ENCODE data around the gene OVOL2.

DNA sequence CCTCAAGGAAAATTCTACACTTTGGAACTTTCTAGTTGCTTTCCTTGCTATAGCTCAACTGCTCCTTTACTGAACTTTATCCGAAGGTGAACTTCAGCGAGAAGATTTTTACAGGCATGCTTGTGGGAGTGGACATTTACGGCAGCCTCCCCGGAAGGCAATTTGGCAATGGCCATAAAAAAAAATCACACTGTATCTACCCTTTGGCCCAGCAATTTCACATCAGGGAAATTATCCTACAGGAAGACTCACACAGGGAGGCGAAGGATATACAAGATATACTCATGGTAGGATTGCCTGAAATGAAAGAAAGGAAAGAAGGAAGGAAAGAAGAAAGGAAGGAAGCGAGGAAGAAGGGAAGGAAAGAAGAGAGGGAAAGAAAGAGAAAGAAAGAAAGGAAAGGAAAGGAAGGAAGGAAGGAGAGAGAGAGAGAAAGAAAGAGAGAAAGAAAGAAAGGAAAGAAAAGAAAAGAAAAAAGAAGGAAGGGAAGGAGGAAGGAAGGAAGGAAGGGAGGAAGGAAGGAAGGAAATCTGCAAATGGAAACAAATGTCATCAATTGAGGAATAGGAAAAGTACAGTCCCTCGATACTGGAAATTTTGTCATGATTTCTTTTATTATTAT lies 25.7 kb downstream of the OVOL2 start:
- TF ChIP-seq, protein P1, sequence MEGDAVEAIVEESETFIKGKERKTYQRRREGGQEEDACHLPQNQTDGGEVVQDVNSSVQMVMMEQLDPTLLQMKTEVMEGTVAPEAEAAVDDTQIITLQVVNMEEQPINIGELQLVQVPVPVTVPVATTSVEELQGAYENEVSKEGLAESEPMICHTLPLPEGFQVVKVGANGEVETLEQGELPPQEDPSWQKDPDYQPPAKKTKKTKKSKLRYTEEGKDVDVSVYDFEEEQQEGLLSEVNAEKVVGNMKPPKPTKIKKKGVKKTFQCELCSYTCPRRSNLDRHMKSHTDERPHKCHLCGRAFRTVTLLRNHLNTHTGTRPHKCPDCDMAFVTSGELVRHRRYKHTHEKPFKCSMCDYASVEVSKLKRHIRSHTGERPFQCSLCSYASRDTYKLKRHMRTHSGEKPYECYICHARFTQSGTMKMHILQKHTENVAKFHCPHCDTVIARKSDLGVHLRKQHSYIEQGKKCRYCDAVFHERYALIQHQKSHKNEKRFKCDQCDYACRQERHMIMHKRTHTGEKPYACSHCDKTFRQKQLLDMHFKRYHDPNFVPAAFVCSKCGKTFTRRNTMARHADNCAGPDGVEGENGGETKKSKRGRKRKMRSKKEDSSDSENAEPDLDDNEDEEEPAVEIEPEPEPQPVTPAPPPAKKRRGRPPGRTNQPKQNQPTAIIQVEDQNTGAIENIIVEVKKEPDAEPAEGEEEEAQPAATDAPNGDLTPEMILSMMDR (IDR thresholded peaks at IDR 0.05) = no peak
- TF ChIP-seq POLR2A (IDR thresholded peaks at IDR 0.05) = no peak
